Stomach (tissue), 9 donors: ENCODE measurements around the gene DCANP1. TPM values are rescaled to one million over a fixed set of nuclear protein-coding genes. Genes with fewer than 3 reads are reported as not detected.

Source experiments
- DNase-seq, 2 donors: peaks; one replicate each; pipeline versions ENCODE4 v3.0.0 to v3.0.0-alpha.2; 2013 to 2019
- H3K27ac ChIP-seq, 5 donors: fragments of 200-600 bp in 4 of 5; sonication (generic) in 4 of 5; one replicate each; pipeline ENCODE4 v1.5.1; 2013 to 2019; ENCODE audit warnings: mild to moderate bottlenecking in 1 of 5, moderate library complexity in 1 of 5
- H3K27me3 ChIP-seq, 3 donors: fragments of 200-600 bp; sonication (generic); one replicate each; pipeline ENCODE4 v1.5.1; 2017 to 2019; ENCODE audit warnings: mixed run types in 1 of 3
- H3K36me3 ChIP-seq, 4 donors: fragments of 200-600 bp; sonication (generic); 1 replicate in 3 of 4; 2 replicates in 1 of 4; pipeline ENCODE4 v1.5.1; 2016 to 2019
- H3K4me1 ChIP-seq, 4 donors: fragments of 200-600 bp; sonication (generic); one replicate each; pipeline ENCODE4 v1.5.1; 2016 to 2019
- H3K4me3 ChIP-seq, 4 donors: fragments of 200-600 bp; sonication (generic) in 3 of 4; one replicate each; pipeline ENCODE4 v1.5.1; 2016 to 2019; ENCODE audit warnings: mild to moderate bottlenecking in 1 of 4
- H3K9me3 ChIP-seq, 4 donors: fragments of 200-600 bp; sonication (generic); one replicate each; pipeline ENCODE4 v1.5.1; 2016 to 2019
- CTCF ChIP-seq, 7 experiments: fragments of 450-650 bp in 4 of 7; fragments of 200-600 bp in 3 of 7; sonication (generic) in 3 of 7; IDR thresholded peaks; one replicate each; pipeline ENCODE4 v1.5.1; 2016 to 2019; ENCODE audit warnings: antibody characterized with exemption in 7 of 7, control low read depth in 2 of 7, mild to moderate bottlenecking in 1 of 7
- EP300 ChIP-seq: sonication (generic); formaldehyde crosslinking; IDR thresholded peaks from one replicate; pipeline ENCODE4 v1.6.1; 2017; ENCODE audit warnings: antibody characterized with exemption
- POLR2A ChIP-seq, 4 donors: fragments of 450-650 bp; IDR thresholded peaks; one replicate each; pipeline ENCODE4 v1.6.1; 2016; ENCODE audit warnings: antibody characterized with exemption in 4 of 4, control low read depth in 2 of 4, mild to moderate bottlenecking in 1 of 4, moderate library complexity in 1 of 4
- POLR2AphosphoS5 ChIP-seq, 3 donors: sonication (generic); formaldehyde crosslinking; IDR thresholded peaks; one replicate each; pipeline ENCODE4 v1.6.1; 2016; ENCODE audit warnings: antibody characterized with exemption in 3 of 3
- WGBS, 5 donors: extraction: QIAGEN DNeasy Blood & Tissue Kit in 3 of 5; methylation state at CpG; one replicate each; pipeline versions ENCODE4 v1.1.5 to v1.1.7; 2013 to 2018; 5-methylcytosine and 5-hydroxymethylcytosine counted together
- intact Hi-C: fragments of 100-400 bp; cut with DNase I; formaldehyde crosslinking; loops from one replicate; pipeline ENCODE4 v1.15.1; 2023; ENCODE audit warnings: low total_unique reads
- polyA plus RNA-seq, 3 donors: library from polyadenylated mRNA; stranded (reverse); fragments of 200-250 nt; gene quantifications; one replicate each; pipeline ENCODE4 v1.2.3, GENCODE V29; 2013
- total RNA-seq, 5 donors: library from RNA; depleted of rRNA; stranded (reverse); fragments of >200 nt; gene quantifications; one replicate each; pipeline versions ENCODE4 v1.1.0 to v1.2.3, GENCODE V29; 2014 to 2016
- donor health status: healthy with polysubstance abuse.
- donor health status: Bipolar disorder and iron deficiency.
- donor health status: healthy.

Gene DCANP1
- total and polyA plus RNA-seq, 8 donors: 0.55 TPM; not detected in 7

DNA sequence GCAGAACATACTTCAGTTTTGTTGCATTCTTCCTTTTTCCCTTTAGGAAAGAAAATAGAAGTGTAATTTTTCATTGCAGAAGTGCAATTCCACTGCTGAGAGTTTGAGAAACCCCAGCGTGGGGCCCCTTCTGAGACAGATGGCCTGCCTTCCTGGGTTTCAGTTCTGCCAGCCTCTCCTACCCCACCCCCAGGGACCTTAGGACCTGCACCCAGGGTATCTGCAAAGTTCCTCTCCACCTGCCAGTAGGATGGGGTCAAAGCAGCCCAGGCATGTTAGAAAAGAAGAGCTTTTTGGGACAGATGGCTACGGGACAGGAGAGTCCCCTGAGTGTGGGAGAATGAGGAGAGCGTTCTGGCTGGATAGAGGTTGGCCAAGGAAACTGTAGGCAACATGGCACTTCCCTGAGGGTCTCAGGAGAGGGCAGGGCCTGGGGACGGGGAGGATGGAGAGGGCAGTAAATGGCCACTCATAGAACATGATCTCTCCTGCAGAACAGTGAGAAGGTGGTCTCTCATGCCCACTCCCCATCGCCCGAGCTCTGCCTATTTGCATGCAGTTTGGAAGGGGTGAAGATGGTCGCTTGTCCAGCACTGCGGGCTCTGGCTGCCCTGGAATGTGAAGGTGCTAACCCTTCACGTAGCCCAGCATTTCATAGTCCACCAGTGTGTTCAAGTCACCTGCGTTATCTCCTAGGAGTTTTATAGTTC is 5.3 kb upstream of the DCANP1 start, which contains the start of gene TIFAB:
Gene TIFAB (minus strand): TSS at position 31 of the 710 bp plus-strand sequence. CDS start 2,412 bp downstream, outside the sequence.
- H3K9me3 ChIP-seq: no peaks in the 10 kb centered on the region
- H3K36me3 ChIP-seq: no peaks in the 10 kb centered on the region
- DNase-seq: no peak
- TF ChIP-seq CTCF (IDR thresholded peaks at IDR 0.05): no peak
- no peak for TF ChIP-seq POLR2AphosphoS5 (IDR thresholded peaks at IDR 0.05)
- no peak for TF ChIP-seq EP300
- no peak for TF ChIP-seq POLR2A (IDR thresholded peaks at IDR 0.05)
- intact Hi-C loops: no loop called here
- 84 to 90% (median 86%) methylated on average over 10 of the region's 10 CpGs for WGBS, 5 donors
- H3K27ac ChIP-seq: no peak within 1 kb of the TSS
- peaks cover 0 to 21% (median 0%) of the 10 kb centered on the region in 3 donors for H3K27me3 ChIP-seq
- H3K4me3 ChIP-seq: no peak within 1 kb of the TSS
- H3K4me1 ChIP-seq: no peaks in the 10 kb centered on the region

GRCh38 chr5:135451581-135452320 is 4.6 kb upstream of the DCANP1 start:
- TF ChIP-seq POLR2A (IDR thresholded peaks at IDR 0.05) (no peak), POLR2AphosphoS5 (IDR thresholded peaks at IDR 0.05) (no peak), EP300 (no peak), CTCF (IDR thresholded peaks at IDR 0.05) (no peak)
- no peak overlapping the region for H3K27ac ChIP-seq
- H3K27me3 ChIP-seq: peaks cover 0 to 21% (median 0%) of the 10 kb centered on the region in 3 donors
- H3K9me3 ChIP-seq: no peaks in the 10 kb centered on the region
- intact Hi-C loops: no loop called here
- WGBS, 5 donors: 81 to 91% (median 90%) methylated on average over 17 of the region's 17 CpGs
- no peaks in the 10 kb centered on the region for H3K36me3 ChIP-seq
- DNase-seq: peak in 1 of 2 donors; percentile 18
- H3K4me3 ChIP-seq: no peak overlapping the region
- no peaks in the 10 kb centered on the region for H3K4me1 ChIP-seq

- no peak for DNase-seq
- no peak overlapping the region for H3K27ac ChIP-seq
- TF ChIP-seq CTCF (IDR thresholded peaks at IDR 0.05): no peak
- no peak for TF ChIP-seq EP300
- TF ChIP-seq POLR2A (IDR thresholded peaks at IDR 0.05): no peak
- TF ChIP-seq POLR2AphosphoS5 (IDR thresholded peaks at IDR 0.05): no peak
- 86 to 100% (median 94%) methylated on average over 2 of the region's 2 CpGs for WGBS, 5 donors
- no peaks in the 10 kb centered on the region for H3K9me3 ChIP-seq
- peaks cover 0 to 21% (median 0%) of the 10 kb centered on the region in 3 donors for H3K27me3 ChIP-seq
- H3K36me3 ChIP-seq: no peaks in the 10 kb centered on the region
- no peaks in the 10 kb centered on the region for H3K4me1 ChIP-seq
- intact Hi-C loops: no loop called here
- no peak overlapping the region for H3K4me3 ChIP-seq
These were observed 3.8 kb upstream of the DCANP1 start for GRCh38 chr5:135450952-135451351.

DNA sequence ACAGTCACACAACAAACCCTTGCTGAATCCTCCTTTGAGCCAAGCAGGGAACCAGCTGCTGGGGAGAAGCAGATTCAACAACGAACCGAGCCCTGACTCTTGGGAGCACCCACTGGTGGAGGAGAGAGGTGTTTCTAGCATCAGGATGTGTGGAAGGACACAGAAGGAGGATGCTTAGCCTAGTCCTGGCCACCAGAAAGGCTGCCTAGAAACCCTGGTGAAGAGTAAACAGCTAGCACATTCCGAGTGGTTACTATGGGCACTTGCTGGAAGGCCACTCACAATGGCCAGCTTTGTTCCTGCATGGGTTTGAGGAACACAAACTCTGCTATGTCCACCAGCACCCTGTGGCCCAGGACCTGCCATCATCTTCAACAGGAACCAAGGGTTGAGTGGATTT is 3.2 kb upstream of the DCANP1 start:
- 59 to 78% (median 60%) methylated on average over 3 of the region's 3 CpGs for WGBS, 5 donors
- TF ChIP-seq CTCF (IDR thresholded peaks at IDR 0.05) (no peak), POLR2A (IDR thresholded peaks at IDR 0.05) (no peak), EP300 (no peak)
- H3K36me3 ChIP-seq: no peaks in the 10 kb centered on the region
- no peaks in the 10 kb centered on the region for H3K4me1 ChIP-seq
- peaks cover 0 to 21% (median 0%) of the 10 kb centered on the region in 3 donors for H3K27me3 ChIP-seq
- intact Hi-C loops: no loop called here
- no peak overlapping the region for H3K4me3 ChIP-seq
- H3K9me3 ChIP-seq: no peaks in the 10 kb centered on the region
- H3K27ac ChIP-seq: no peak overlapping the region
- peak in 1 of 2 donors; percentile 17 for DNase-seq
